Activated CD4-positive, alpha-beta T cell treated with anti-CD3 and anti-CD28 coated beads, Interleukin-2, Interleukin-6, amounts not matched to agents 100 ng/mL and 50 ng/mL, durations not matched to agents 16 hours and 8 hours (primary cell): ENCODE measurements around the gene HTRA3.
"Not testable (repeated sequence)": the region's sequence is repeated elsewhere in the genome, so short reads cannot be mapped to it uniquely, and the experiment has no call there.

Source experiments
- DNase-seq: peaks from one replicate; pipeline ENCODE4 v3.0.0-alpha.2; 2020

The HTRA3 gene

DNA sequence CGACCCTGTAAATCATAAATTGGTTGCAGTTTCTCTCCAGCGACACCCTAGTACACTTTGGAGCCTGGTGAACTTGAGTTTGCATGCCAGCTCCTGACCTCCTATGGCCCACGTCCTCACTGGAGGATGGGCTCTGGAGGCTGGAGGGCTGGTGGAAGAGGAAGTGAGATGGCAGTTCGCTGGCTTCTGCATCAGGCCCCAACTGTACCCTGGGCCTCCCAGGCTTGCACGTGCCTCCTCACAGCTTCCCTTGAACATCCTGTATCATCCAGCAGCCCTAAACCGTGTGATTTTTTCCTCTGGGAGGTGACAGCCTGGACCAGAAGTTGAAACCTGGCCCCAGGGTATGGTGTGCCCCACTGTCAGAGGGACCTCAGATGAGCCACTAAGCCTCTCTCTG lies 78.5 kb downstream of the HTRA3 start:
- DNase-seq, result no peak

DNA sequence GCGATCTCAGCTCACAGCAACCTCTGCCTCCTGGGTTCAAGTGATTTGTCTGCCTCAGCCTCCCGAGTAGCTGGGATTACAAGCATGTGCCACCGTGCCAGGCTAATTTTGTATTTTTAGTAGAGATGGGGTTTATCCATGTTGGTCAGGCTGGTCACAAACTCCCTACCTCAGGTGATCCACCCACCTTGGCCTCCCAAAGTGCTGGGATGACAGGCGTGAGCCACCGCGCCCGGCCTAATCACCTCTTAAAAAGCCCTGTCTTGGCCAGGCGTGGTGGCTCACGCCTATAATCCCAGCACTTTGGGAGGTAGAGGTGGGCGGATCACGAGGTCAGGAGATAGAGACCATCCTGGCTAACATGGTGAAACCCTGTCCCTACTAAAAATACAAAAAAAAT lies 79.7 kb downstream of the HTRA3 start:
- not testable (repeated sequence) for DNase-seq

DNA sequence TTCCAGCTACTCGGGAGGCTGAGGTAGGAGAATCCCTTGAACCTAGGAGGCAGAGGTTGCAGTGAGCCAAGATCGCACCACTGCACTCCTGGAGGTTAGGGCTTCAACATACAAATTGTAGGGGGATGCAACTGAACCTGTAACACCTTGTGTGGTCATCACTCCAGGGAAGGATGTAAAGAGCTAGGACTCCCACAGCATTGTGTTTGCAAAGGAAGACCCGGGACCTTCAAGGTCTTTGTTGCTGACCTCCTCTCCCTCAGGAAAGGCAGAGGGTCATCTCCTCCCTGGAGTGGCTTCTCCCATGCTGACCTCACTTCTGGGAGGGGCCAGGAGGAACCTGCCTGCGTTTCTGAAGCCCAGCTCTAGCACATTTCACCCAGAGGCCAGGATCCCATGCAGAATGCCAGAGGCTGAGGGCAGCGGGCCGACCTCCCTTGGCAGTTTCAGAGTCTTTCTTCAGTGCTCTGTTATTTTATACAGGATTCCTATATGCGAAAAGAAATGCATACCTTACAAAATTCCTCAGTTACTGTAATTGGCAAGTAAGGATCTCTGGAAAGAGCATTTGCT lies 80.2 kb downstream of the HTRA3 start:
- no peak for DNase-seq

DNA sequence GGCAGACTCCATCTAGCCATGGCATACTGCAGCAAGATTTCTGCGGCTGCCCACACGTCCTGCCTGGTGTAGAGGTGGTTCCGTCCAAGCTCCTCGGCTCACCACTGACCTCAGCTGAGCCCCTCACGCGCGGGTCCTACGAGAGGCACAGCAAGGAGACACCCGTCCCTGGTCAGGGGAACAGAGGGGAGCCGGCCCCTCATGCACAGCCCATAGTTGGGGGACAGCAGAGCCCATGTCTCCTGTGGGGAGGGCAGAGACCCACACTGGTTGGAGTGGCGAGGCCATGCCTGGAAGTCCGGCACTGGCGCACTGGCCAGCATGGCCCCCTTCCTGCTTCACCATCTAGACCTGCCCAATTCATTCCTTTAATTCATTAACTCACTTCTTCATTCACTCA lies 80.8 kb downstream of the HTRA3 start:
- DNase-seq, result no peak

DNA sequence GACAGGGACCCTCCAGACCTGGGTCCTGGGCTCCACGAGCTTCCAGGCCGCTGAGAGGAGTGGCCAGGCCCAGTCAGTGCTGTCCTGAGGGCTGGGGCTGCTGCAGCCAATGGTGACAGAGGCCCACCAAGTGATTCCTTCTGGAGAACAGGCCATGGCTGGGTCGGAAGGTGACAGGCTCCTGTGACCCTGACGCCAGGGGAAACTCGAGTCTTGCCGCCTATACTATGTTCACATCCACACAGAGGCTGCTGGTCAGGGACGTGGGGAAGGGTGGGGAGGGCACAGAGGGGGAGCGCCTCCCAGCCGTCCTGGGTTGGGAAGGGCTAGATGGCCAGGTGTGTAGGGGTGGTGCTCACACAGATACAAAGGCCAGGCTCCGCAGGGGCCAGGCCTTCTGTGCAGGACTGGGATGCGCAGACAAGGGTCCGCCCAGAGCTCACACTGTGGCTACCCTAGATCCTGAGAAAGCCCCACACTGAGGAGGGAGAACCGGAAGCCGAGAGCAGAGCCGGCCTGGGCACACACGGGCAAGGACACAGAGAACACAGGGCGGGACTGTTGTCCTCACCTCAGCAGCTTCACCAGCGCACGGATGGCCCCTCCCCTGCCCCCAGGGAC lies 81.4 kb downstream of the HTRA3 start:
- no peak for DNase-seq

DNA sequence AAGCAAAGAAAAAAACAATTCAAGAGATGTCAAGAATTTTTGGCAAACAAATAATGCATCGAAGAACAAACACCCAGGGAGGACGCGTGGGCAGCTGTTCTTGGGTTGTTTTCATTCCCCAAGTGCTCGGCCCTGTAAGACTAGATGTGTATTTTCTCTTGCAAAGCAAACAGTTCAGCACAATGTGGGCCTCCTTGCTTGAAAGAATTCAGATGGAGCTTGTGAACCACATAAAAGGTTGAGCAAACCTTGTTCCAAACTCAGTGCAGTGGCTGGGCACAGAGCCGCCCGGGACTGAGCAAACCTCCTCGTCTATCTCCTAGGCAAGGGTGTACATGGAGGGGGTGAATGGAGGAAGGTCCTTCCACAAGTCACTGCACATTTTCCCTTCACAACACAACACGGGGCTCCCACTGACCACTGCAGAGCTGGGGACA lies 82.4 kb downstream of the HTRA3 start:
- no peak for DNase-seq

DNA sequence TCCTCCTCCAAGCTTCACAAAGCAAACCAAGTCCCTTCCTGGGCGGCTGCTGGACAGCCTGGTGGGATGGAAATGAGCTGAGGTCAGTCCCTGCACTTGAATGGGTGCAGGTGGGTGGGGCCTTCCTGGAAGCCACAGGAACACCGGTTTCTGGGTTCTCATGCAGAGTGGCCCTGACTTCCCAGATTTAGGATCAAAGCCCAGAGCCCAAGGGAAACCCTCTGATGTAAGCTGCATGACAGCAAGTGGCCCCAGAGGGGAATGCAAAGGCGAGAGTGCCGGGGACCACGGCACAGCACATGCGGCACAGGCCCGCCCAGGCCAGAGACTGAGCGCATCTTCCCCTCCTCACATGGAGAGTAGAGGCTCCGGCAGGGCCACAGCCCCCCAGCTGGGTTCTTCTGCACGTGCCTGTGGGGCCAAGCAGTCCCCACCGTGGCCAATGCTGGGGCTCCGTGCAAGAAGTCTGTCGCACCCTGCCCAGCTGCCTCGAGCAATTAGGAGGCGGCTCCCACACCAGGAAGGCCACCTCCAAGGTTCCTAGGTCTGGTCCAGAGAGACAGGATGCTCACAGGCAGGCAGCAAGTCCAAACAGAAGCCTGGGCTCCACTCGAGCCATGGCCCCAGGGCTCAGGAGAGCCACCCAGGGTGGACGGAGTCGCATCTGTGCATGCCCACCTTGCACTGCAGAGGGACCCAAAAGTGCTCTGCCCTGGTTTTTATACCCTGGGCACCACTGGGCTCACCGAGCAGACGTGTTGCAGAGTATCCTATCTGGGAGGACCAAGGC lies 83.0 kb downstream of the HTRA3 start:
- no peak for DNase-seq

DNA sequence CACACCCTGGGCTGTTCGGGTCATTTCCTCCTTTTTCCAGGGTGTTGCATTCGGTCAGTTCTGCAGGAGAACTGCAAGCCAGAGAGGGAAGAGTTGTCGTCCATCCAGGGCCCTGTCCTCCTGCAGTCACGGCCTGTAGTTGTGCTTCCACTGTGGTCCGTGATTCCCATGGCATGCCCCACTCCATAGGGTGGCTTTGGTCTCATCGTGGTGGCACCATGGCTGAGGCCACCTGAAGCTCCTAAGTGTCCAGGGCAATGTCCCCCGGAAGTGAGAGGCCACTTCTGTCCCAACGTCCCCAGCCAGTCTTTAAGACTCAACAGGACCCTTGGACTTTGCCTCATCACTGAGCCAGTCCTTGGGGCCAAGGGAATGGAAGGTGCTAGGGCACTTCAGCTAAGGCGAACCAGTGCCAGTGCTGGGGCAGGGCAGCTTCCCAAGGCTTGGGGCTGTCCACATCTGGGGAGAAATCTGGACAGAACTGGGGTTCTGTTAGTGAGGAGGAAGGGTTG lies 83.7 kb downstream of the HTRA3 start:
- DNase-seq, result no peak

DNA sequence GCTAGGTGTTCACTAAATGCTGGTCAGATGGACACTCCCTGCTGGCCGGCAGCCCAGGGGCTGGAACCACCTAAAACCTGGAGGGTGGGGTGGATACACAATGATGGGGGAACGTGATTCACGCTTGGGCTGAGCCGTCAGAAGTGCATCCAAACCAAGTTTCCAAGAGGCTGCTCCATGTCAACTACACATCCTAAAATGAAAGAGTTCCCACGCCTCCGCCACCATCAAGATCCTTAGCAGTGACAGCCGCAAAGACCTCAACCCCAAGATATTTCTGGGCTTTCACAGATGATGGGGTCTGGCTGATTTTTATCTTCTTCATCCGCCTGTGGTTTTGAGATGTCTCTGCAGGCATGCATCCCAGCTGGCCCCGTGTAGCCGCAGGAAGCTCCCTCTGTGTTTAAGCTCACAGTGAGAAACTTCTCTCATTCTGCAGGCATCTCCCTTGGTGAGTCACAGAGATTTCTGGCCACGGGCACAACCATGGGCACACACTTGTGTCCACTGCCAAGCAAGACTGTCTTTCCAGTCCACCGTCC lies 84.4 kb downstream of the HTRA3 start:
- no peak for DNase-seq

DNA sequence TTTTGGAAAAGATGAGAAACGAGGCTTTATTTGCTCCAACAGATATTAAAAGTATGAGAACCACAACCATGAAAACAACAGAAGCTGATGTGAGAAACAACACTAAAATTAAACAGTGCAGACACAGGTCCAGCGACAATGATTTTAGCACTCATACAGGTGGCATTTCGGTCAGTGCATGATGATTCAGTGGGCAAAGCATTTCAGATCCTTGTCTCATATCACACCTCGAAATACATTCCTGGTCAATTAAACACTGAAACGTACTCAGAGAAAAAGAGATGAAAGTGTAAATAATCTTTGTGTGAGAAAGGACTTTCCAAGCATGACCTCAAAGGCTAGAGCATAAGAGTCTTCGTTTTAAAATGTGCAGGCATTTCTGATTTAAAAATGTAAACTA lies 85.8 kb downstream of the HTRA3 start:
- DNase-seq, result no peak

DNA sequence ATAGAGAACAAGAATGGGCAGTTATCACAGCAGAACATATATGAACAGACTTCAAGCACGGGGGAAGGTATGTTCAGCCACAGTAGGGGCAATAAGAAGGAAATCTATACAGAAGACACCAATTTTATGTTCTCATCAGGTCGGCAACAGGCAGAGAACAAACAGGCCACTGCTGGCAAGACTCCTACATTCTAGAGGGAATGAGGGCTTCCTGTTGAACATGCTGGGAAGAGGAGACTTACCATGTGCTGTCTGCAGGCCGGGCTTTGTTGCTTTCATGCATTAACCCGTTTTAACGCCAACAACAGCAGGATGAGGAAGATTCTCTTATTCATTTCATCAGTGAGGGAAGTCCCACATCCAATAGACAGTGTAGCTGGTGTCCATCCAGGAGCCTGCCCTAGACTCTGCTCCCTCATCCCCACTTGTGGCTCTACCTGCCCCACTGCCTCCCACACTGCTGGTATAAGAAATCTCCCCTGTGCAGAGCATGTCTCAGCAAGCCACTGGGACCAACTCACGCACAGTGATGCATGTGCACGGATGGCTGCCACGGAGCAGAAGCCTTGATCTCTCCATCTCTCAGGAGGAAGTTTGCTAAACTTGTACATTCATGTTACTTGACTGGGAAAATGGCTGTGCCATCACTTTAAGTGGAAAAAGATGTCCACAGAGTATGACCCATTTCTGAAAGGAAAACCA lies 86.5 kb downstream of the HTRA3 start:
- DNase-seq, result no peak
